GM12875 (cell line): Measurements from ENCODE around the gene TEKT2.
A peak's percentile ranks its signal among the peaks of the same experiment; 100 is the strongest.

Source experiments
- H3K4me3 ChIP-seq: one replicate; pipeline ENCODE4 v1.5.1; 2011; ENCODE audit warnings: low read depth, low read length, control low read depth
- TF ChIP-seq, protein P1 (sequence below): IDR thresholded peaks from 2 replicates; pipeline ENCODE4 v1.5.1; 2011; ENCODE audit warnings: low read depth, mild to moderate bottlenecking, control low read depth, inconsistent platforms, low read length, moderate library complexity, borderline replicate concordance; ENCODE audit not compliant: insufficient read depth

TEKT2 gene

DNA sequence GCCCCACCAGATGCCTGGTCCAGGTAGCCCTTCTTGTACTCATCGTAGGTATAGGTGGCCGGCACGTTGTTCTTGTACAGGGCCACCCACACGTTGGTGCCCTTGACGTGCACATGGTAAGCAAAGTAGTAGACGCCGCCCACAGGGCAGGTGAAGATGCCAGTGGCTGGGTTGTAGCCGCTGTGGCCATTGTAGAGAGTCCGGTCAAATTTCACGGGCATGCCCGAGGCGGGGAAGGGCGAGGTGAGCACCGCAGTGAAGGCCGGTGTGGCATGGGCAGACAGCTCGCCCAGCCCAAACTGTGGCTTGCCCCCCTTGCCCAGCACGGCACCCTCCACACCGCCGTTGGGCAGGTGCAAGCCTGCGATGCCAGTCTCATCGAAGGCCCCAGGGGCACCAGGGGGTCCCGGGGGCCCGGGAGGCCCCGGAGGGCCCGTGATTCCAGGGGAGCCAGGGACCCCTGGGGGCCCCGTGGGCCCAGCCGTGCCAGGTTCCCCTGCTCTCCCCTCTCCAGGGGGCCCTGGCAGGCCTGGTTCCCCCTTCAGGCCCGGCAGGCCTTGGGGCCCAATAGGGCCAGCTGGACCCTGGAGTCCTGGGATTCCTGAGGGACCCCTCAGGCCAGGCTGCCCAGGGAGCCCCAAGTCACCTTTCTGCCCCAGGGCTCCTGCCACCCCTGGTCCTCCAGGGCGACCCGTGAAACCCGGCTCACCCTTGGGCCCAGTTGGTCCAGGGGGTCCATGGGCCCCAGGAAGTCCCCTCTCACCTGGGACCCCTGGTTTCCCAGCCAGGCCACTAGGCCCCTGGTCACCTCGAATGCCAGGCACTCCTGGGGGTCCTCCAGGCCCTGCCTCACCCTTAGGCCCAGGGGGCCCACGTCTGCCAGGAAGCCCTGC is 14.0 kb downstream of the TEKT2 start:
- TF ChIP-seq, protein P1, sequence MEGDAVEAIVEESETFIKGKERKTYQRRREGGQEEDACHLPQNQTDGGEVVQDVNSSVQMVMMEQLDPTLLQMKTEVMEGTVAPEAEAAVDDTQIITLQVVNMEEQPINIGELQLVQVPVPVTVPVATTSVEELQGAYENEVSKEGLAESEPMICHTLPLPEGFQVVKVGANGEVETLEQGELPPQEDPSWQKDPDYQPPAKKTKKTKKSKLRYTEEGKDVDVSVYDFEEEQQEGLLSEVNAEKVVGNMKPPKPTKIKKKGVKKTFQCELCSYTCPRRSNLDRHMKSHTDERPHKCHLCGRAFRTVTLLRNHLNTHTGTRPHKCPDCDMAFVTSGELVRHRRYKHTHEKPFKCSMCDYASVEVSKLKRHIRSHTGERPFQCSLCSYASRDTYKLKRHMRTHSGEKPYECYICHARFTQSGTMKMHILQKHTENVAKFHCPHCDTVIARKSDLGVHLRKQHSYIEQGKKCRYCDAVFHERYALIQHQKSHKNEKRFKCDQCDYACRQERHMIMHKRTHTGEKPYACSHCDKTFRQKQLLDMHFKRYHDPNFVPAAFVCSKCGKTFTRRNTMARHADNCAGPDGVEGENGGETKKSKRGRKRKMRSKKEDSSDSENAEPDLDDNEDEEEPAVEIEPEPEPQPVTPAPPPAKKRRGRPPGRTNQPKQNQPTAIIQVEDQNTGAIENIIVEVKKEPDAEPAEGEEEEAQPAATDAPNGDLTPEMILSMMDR: no peak
- H3K4me3 ChIP-seq: no peak overlapping the region

DNA sequence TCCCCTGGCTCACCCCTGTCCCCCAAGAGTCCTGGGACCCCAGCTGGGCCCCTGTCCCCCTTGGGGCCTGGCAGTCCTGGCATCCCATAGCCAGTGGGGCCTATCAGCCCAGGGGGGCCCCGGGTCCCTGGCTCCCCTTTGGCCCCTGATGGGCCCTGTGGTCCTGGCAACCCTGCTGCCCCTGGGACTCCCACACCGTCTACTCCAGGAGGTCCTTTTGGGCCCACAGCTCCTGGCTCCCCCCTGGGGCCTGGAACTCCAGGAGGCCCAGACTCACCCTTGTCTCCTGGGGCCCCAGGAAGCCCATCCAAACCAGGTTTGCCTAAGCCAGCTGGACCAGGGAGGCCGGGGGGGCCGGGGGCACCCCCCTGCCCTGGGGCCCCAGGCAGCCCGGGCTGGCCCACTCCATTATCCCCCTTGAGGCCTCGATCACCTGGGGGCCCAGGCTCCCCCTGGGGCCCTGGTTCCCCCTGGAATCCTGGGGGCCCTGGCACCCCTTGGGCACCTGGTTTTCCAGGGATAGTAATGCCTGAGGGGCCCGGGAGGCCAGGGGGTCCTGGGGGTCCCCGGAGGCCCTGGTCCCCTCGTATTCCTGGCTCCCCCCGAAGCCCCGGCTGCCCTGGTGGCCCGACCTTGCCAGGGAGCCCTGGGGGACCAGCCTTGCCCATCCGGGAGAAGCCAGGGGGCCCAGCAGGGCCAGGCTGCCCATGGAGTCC is 14.9 kb downstream of the TEKT2 start:
- TF ChIP-seq, protein P1: no peak
- no peak overlapping the region for H3K4me3 ChIP-seq

DNA sequence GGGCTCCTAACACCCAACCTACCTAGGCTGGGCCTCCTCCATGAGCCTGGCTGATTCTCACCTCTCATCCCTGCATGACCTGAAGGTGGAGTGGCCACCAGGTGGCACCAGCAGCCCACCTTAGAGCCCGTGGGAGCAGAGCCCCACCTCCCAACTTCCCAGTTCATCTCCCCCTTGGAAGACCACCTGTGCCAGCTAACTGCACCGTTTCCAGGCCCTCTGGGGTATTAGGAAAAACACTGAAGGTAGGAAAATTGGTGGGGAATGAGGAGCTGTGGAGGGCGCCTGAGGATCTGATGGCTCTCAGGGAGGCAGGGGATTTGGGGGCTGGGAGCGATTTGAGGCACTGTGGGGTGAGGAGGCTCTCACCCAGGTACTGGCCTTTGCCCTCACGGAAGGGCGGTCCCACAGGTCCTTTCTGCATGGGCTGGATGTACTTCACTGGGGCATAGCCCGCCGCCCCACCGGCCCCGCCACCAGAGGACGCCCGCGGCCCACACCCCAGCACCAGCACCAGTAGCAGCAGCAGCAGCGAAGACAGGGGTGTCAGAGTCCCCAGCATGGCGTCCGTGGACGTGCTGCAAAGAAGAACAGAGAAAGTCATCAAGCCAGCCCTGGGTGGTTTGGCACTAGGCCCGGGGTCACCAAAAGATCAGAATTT is 15.9 kb downstream of the TEKT2 start:
- H3K4me3 ChIP-seq: no peak overlapping the region

DNA sequence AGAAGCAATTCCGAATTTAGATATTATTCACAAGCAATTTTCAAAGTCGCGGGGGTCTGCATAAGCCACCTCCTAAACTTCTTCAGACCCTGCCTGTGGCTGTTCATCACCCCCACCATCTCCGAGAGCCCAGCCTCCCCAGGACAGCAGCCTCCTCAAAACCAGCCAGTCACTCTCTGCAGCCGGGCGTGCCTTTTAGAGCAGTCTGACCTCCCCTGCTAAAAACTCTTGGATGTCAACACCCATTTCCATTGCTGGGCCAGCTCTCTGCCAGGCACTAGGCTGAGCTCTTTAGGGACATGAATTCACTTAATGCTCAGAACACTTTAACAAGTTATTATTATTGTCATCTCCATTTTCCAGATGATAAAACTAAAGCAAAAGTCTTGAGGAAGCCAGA is 16.5 kb downstream of the TEKT2 start:
- no peak overlapping the region for H3K4me3 ChIP-seq
- TF ChIP-seq, protein P1: no peak

More for the DNA sequence above, 15.9 kb downstream of the TEKT2 start:
- TF ChIP-seq, protein P1: peak; percentile 81

DNA sequence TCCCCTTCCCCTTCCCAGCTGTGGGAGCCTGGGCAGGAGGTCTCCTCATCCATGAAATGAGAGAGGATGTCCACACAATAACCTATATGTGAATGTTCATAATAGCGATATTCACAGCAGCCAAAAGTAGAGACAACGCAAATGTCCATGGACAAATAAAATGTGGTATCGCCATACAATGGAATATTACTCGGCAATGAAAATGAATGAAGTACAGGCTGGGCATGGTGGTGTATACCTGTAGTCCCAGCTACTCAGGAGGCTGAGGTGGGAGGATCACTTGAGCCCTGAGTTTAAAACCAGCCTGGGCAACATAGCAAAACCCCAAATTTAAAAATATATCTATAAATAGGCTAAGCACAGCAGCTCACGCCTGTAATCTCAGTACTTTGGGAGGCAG is 17.7 kb downstream of the TEKT2 start:
- H3K4me3 ChIP-seq: no peak overlapping the region
- TF ChIP-seq, protein P1: no peak

DNA sequence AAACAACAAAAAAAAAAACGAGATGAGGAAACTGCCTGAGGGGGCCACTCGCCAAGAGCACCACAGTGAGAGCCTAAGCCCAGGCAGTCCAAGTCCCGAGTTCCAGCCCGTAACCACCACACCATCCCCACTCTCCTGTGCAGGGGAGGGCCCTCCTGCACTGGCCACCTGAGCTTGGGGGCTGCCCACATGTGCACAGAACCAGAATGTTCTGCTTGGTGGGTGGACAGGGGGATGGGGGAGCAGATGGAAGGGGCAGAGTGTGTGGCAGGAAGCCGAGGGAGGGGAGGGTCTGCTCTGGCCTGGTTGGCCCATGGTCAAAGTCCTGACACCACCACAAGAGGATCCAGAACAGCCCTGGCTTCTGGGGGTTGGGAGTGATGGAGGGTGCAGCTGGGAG is 22.4 kb downstream of the TEKT2 start:
- TF ChIP-seq, protein P1: no peak
- H3K4me3 ChIP-seq: no peak overlapping the region
